Retina (tissue), 1 donor: ENCODE results near the gene AMIGO2.

Experiments used
- DNase-seq: peaks from one replicate; pipeline ENCODE4 v3.0.0-alpha.2; 2016

Gene AMIGO2

GRCh38 chr12:47097276-47097896 is 17.6 kb upstream of the AMIGO2 start:
- DNase-seq, result no peak

GRCh38 chr12:47095446-47096236 is 15.9 kb upstream of the AMIGO2 start:
- DNase-seq, result no peak

GRCh38 chr12:47094804-47095203 is 15.0 kb upstream of the AMIGO2 start:
- DNase-seq, result no peak

- no peak for DNase-seq
Measured at GRCh38 chr12:47091009-47091408, 11.2 kb upstream of the AMIGO2 start.

GRCh38 chr12:47088021-47088944 is 8.5 kb upstream of the AMIGO2 start:
- no peak for DNase-seq

- DNase-seq, result no peak
Measured at GRCh38 chr12:47087088-47087688, 7.4 kb upstream of the AMIGO2 start.

- DNase-seq, result no peak
Measured at GRCh38 chr12:47085815-47086252, 6.1 kb upstream of the AMIGO2 start.

GRCh38 chr12:47084172-47084571 is 4.4 kb upstream of the AMIGO2 start:
- no peak for DNase-seq

- no peak for DNase-seq
Measured at GRCh38 chr12:47082796-47083621, 3.2 kb upstream of the AMIGO2 start.

GRCh38 chr12:47082283-47082682 is 2.5 kb upstream of the AMIGO2 start:
- DNase-seq, result no peak

- no peak for DNase-seq
Measured at GRCh38 chr12:47080725-47081502, 1.2 kb upstream of the AMIGO2 start.

- peak; percentile 84 for DNase-seq
Measured at GRCh38 chr12:47079981-47080724, 394 bp upstream of the AMIGO2 start.

- DNase-seq, result peak; percentile 57
Measured at GRCh38 chr12:47078733-47079467, 859 bp downstream of the AMIGO2 start.

- DNase-seq, result no peak
Measured at GRCh38 chr12:47078086-47078395, 1.7 kb downstream of the AMIGO2 start.

GRCh38 chr12:47077206-47078085 is 2.3 kb downstream of the AMIGO2 start:
- no peak for DNase-seq

- DNase-seq, result no peak
Measured at GRCh38 chr12:47075192-47076084, 4.3 kb downstream of the AMIGO2 start.

GRCh38 chr12:47074757-47075156 is 5.0 kb downstream of the AMIGO2 start:
- no peak for DNase-seq

GRCh38 chr12:47073951-47074350 is 5.8 kb downstream of the AMIGO2 start:
- no peak for DNase-seq
